Progenitor cell of endocrine pancreas (in vitro differentiated cells): ENCODE data around the gene KLK8. TPM values are rescaled to one million over a fixed set of nuclear protein-coding genes. Genes with fewer than 3 reads are reported as not detected.

Source experiments
- DNase-seq: peaks from one replicate; pipeline ENCODE4 v3.0.0; 2021; ENCODE audit warnings: low spot score; ENCODE audit not compliant: unreplicated experiment
- H3K27ac Mint-ChIP-seq: 2 replicates; pipeline ENCODE4 v1.8.0; 2021; ENCODE audit warnings: mild to moderate bottlenecking, moderate library complexity, mixed read lengths
- H3K27me3 Mint-ChIP-seq: 2 replicates; pipeline ENCODE4 v1.8.0; 2021; ENCODE audit warnings: mixed read lengths
- H3K36me3 Mint-ChIP-seq: 2 replicates; pipeline ENCODE4 v1.8.0; 2022; ENCODE audit warnings: mixed read lengths; ENCODE audit not compliant: insufficient read depth
- H3K4me1 Mint-ChIP-seq: 2 replicates; pipeline ENCODE4 v1.8.0; 2021; ENCODE audit warnings: low read depth, mixed read lengths
- H3K4me3 Mint-ChIP-seq: 2 replicates; pipeline ENCODE4 v1.8.0; 2021; ENCODE audit warnings: low read depth, mild to moderate bottlenecking, moderate library complexity, mixed read lengths
- H3K9me3 Mint-ChIP-seq: 2 replicates; pipeline ENCODE4 v1.8.0; 2021; ENCODE audit warnings: low read depth, mixed read lengths
- total RNA-seq: library from RNA; stranded (reverse); gene quantifications from 2 replicates; pipeline ENCODE4 v1.2.1, GENCODE V29; 2021
- TF ChIP-seq, protein P1 (sequence below): fragments of 200-600 bp; sonication (generic); IDR thresholded peaks from one replicate; pipeline ENCODE4 v1.5.0; 2021; ENCODE audit warnings: antibody characterized with exemption, mild to moderate bottlenecking; ENCODE audit not compliant: unreplicated experiment

Gene KLK8
- total RNA-seq, 1 donor from 2014 or later, result not detected

DNA sequence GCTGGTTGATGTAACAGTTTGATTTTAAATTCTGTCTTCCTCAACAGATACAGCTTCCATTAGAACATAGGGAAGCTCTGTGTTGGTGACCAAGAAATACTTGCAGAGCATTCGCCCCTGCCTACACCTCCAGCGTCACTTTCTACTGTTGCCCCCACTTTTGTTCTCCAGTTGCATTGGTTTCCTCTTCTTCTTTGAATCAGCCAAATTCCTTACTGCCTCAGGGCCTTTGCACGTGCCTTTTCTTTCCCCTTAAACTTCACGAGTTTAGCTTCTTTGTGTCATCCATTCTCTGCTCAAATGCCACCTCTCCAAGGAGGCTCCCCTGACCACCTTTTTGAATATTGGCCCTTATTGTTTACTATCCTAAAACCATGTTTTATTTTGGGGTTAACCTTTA lies 54.3 kb downstream of the KLK8 start:
- H3K4me1 Mint-ChIP-seq, result no peaks in the 10 kb centered on the region
- no peak overlapping the region for H3K4me3 Mint-ChIP-seq
- TF ChIP-seq, protein P1, sequence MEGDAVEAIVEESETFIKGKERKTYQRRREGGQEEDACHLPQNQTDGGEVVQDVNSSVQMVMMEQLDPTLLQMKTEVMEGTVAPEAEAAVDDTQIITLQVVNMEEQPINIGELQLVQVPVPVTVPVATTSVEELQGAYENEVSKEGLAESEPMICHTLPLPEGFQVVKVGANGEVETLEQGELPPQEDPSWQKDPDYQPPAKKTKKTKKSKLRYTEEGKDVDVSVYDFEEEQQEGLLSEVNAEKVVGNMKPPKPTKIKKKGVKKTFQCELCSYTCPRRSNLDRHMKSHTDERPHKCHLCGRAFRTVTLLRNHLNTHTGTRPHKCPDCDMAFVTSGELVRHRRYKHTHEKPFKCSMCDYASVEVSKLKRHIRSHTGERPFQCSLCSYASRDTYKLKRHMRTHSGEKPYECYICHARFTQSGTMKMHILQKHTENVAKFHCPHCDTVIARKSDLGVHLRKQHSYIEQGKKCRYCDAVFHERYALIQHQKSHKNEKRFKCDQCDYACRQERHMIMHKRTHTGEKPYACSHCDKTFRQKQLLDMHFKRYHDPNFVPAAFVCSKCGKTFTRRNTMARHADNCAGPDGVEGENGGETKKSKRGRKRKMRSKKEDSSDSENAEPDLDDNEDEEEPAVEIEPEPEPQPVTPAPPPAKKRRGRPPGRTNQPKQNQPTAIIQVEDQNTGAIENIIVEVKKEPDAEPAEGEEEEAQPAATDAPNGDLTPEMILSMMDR, result no peak
- no peak for DNase-seq
- peaks cover 51% of the 10 kb centered on the region for H3K27me3 Mint-ChIP-seq
- H3K36me3 Mint-ChIP-seq, result no peaks in the 10 kb centered on the region
- no peaks in the 10 kb centered on the region for H3K9me3 Mint-ChIP-seq
- no peak overlapping the region for H3K27ac Mint-ChIP-seq

Other genes starting within 250 kb of the KLK8 start
- not detected in 2 replicates for gene GPR32, start 231.1 kb downstream of the KLK8 start, total RNA-seq
- not detected in 2 replicates for gene ACP4, start 211.2 kb downstream of the KLK8 start, total RNA-seq
- gene KLK1, start 177.8 kb downstream of the KLK8 start, total RNA-seq, result not detected in 2 replicates
- not detected in 2 replicates for gene KLK15, start 168.0 kb downstream of the KLK8 start, total RNA-seq
- gene KLK3, start 146.7 kb downstream of the KLK8 start, total RNA-seq, result not detected in 2 replicates
- not detected in 2 replicates for gene KLK2, start 128.2 kb downstream of the KLK8 start, total RNA-seq
- gene KLK4, start 90.2 kb downstream of the KLK8 start, total RNA-seq, result not detected in 2 replicates
- gene KLK5, start 48.6 kb downstream of the KLK8 start, total RNA-seq, result not detected in 2 replicates
- gene KLK6, start 32.0 kb downstream of the KLK8 start, total RNA-seq, result 0.62 and 1.2 TPM in 2 replicates
- gene KLK7, start 17.7 kb downstream of the KLK8 start, total RNA-seq, result not detected in 2 replicates
- gene KLK10, start 18.1 kb upstream of the KLK8 start, total RNA-seq, result not detected in 2 replicates
- not detected in 2 replicates for gene KLK11, start 25.0 kb upstream of the KLK8 start, total RNA-seq
- 0.44 and 1.0 TPM in 2 replicates for gene KLK12, start 33.4 kb upstream of the KLK8 start, total RNA-seq
- 1.1 and 1.6 TPM in 2 replicates for gene KLK13, start 63.5 kb upstream of the KLK8 start, total RNA-seq
- gene KLK14, start 81.3 kb upstream of the KLK8 start, total RNA-seq, result 0.62 and 0.89 TPM in 2 replicates
- gene CTU1, start 106.8 kb upstream of the KLK8 start, total RNA-seq, result 7.4 and 7.8 TPM in 2 replicates
- not detected in 2 replicates for gene SIGLEC9, start 123.3 kb upstream of the KLK8 start, total RNA-seq
- gene SIGLEC7, start 140.7 kb upstream of the KLK8 start, total RNA-seq, result not detected in 2 replicates
- gene CD33, start 223.5 kb upstream of the KLK8 start, total RNA-seq, result not detected in 2 replicates
- not detected in 2 replicates for gene SIGLECL1, start 249.5 kb upstream of the KLK8 start, total RNA-seq